HL-60 (cell line): ENCODE measurements around the gene BRD3OS.

Source experiments
- DNase-seq, 2 experiments: peaks; one replicate each; pipeline ENCODE4 v3.0.0-alpha.2; 2010 to 2020; ENCODE audit warnings: low read depth in 1 of 2, low spot score in 1 of 2
- H3K27ac ChIP-seq: fragments of 250-450 bp; sonication (Bioruptor Pico); replicated peaks from 2 replicates; pipeline ENCODE4 v1.5.1; 2020; ENCODE audit warnings: mild to moderate bottlenecking, moderate library complexity
- H3K27me3 ChIP-seq: fragments of 250-450 bp; sonication (Bioruptor Pico); 2 replicates; pipeline ENCODE4 v1.5.1; 2021; ENCODE audit warnings: mild to moderate bottlenecking, moderate library complexity; ENCODE audit not compliant: insufficient read depth, poor library complexity, severe bottlenecking
- H3K4me3 ChIP-seq: replicated peaks from 2 replicates; pipeline ENCODE4 v1.5.1; 2011; ENCODE audit warnings: mild to moderate bottlenecking, control low read depth, low read length; ENCODE audit not compliant: insufficient read depth
- CTCF ChIP-seq: IDR thresholded peaks from one replicate; pipeline ENCODE4 v1.5.1; 2011; ENCODE audit warnings: low read length, control low read depth, inconsistent platforms; ENCODE audit not compliant: insufficient read depth
- GABPA ChIP-seq: IDR thresholded peaks from 2 replicates; pipeline ENCODE4 v1.6.1; 2012; ENCODE audit warnings: low read depth
- POLR2AphosphoS5 ChIP-seq: IDR thresholded peaks from 2 replicates; pipeline ENCODE4 v1.6.1; 2012; ENCODE audit warnings: low read depth
- REST ChIP-seq: IDR thresholded peaks from 2 replicates; pipeline ENCODE4 v1.6.1; 2012; ENCODE audit warnings: low read depth; ENCODE audit not compliant: insufficient replicate concordance
- SPI1 ChIP-seq: IDR thresholded peaks from 2 replicates; pipeline ENCODE4 v1.6.1; 2012; ENCODE audit warnings: low read depth, mild to moderate bottlenecking, borderline replicate concordance

BRD3OS gene

GRCh38 chr9:134052491-134052890 lies 27.2 kb downstream of the BRD3OS start:
- TF ChIP-seq SPI1 (no peak), POLR2AphosphoS5 (no peak), REST (no peak), CTCF (no peak), GABPA (no peak)
- no peak for DNase-seq
- no peak overlapping the region for H3K4me3 ChIP-seq
- no peak overlapping the region for H3K27ac ChIP-seq
- H3K27me3 ChIP-seq, result no peaks in the 10 kb centered on the region

GRCh38 chr9:134052941-134053340 lies 27.7 kb downstream of the BRD3OS start:
- no peak overlapping the region for H3K4me3 ChIP-seq
- no peak for DNase-seq
- no peaks in the 10 kb centered on the region for H3K27me3 ChIP-seq
- H3K27ac ChIP-seq, result no peak overlapping the region
- TF ChIP-seq SPI1, result no peak
- no peak for TF ChIP-seq POLR2AphosphoS5
- no peak for TF ChIP-seq GABPA
- TF ChIP-seq CTCF, result no peak
- TF ChIP-seq REST, result no peak

- TF ChIP-seq POLR2AphosphoS5 (no peak), GABPA (no peak), CTCF (no peak), REST (no peak), SPI1 (no peak)
- Histone ChIP-seq H3K27ac (no peak overlapping the region), H3K4me3 (no peak overlapping the region), H3K27me3 (no peaks in the 10 kb centered on the region)
- DNase-seq, result no peak
These were observed 28.2 kb downstream of the BRD3OS start for GRCh38 chr9:134053401-134053871.
